GM12801 (cell line): ENCODE measurements around the gene OSBP.

ENCODE experiments used
- CTCF ChIP-seq: IDR thresholded peaks from one replicate; pipeline ENCODE4 v1.5.1; 2011; ENCODE audit warnings: control low read depth; ENCODE audit not compliant: insufficient read length; ENCODE audit errors: extremely low read depth

Gene OSBP

GRCh38 chr11:59550842-59551658, 64.5 kb downstream of the OSBP start:
- TF ChIP-seq CTCF: no peak

GRCh38 chr11:59550368-59550841, 65.2 kb downstream of the OSBP start:
- no peak for TF ChIP-seq CTCF

- TF ChIP-seq CTCF: no peak
Observed at GRCh38 chr11:59548309-59548656, 67.3 kb downstream of the OSBP start.

- TF ChIP-seq CTCF: no peak
Observed at GRCh38 chr11:59545179-59546020, 70.2 kb downstream of the OSBP start.

- no peak for TF ChIP-seq CTCF
Observed at GRCh38 chr11:59544869-59545178, 70.8 kb downstream of the OSBP start.

- no peak for TF ChIP-seq CTCF
Observed at GRCh38 chr11:59542142-59542810, 73.3 kb downstream of the OSBP start.

GRCh38 chr11:59534676-59535075, 80.9 kb downstream of the OSBP start:
- TF ChIP-seq CTCF: no peak
